ENCODE measurements around the gene SF3B6. TPM values are rescaled to one million over a fixed set of nuclear protein-coding genes. Genes with fewer than 3 reads are reported as not detected.
"Not testable (repeated sequence)": the region's sequence is repeated elsewhere in the genome, so short reads cannot be mapped to it uniquely, and the experiment has no call there.

The SF3B6 gene
- total RNA-seq, 4 donors from 2014 or later = 86.9 to 121 (median 113) TPM

GRCh38 chr2:24047703-24048033, 28.5 kb downstream of the SF3B6 start:
- Histone ChIP-seq H3K27me3 (no peaks in the 10 kb centered on the region), H3K27ac (replicated peaks in 1 of 4) (peak overlapping the region in 1 of 4 donors; percentile 85), H3K36me3 (no peaks in the 10 kb centered on the region), H3K4me3 (peak overlapping the region; percentile 74 to 88 (median 82)), H3K9me3 (no peaks in the 10 kb centered on the region), H3K4me1 (peaks cover 13 to 48% (median 38%) of the 10 kb centered on the region in 4 donors)
- intact Hi-C loops (cut with DNase I) = loop anchor here (5.0 to 10.0 kb wide), 2 partner anchors 35 to 123 kb away; partner anchors contain the start of genes ATAD2B and TP53I3
- WGBS = 51% methylated on average over 8 of the region's 8 CpGs
- TF ChIP-seq EP300 (IDR thresholded peaks at IDR 0.05) (no peak), POLR2AphosphoS5 (IDR thresholded peaks at IDR 0.05) (no peak), CTCF (IDR thresholded peaks at IDR 0.05) (no peak), POLR2A (IDR thresholded peaks at IDR 0.05; ENCODE audit: low read depth) (no peak)
- no peak for DNase-seq (ENCODE audit: extremely low spot score)

GRCh38 chr2:24046930-24047702, 29.0 kb downstream of the SF3B6 start, which contains the start of gene WDCP:
WDCP (minus strand) TSS chr2:24047391; CDS start chr2:24039494, 7,897 bp downstream.
- Histone ChIP-seq H3K27ac (replicated peaks in 1 of 4) (peak within 1 kb of the TSS; percentile 76 to 85 (median 79)), H3K9me3 (no peaks in the 10 kb centered on the region), H3K27me3 (no peaks in the 10 kb centered on the region), H3K4me3 (peak within 1 kb of the TSS; percentile 74 to 88 (median 82)), H3K4me1 (peaks cover 13 to 48% (median 38%) of the 10 kb centered on the region in 4 donors), H3K36me3 (no peaks in the 10 kb centered on the region)
- no peak for TF ChIP-seq EP300 (IDR thresholded peaks at IDR 0.05)
- TF ChIP-seq POLR2AphosphoS5 (IDR thresholded peaks at IDR 0.05) = peak; percentile 86 to 88
- TF ChIP-seq POLR2A (IDR thresholded peaks at IDR 0.05; ENCODE audit: low read depth) = no peak
- WGBS = under 1% methylated on average over 28 of the region's 38 CpGs
- DNase-seq (ENCODE audit: extremely low spot score) = peak; percentile 98
- intact Hi-C loops (cut with DNase I) = loop anchor here (5.0 to 10.0 kb wide), 2 partner anchors 35 to 122 kb away; partner anchors contain the start of genes ATAD2B and TP53I3

GRCh38 chr2:24046599-24046929, 29.6 kb downstream of the SF3B6 start:
- TF ChIP-seq CTCF (IDR thresholded peaks at IDR 0.05) = no peak
- Histone ChIP-seq H3K4me1 (peaks cover 13 to 48% (median 38%) of the 10 kb centered on the region in 4 donors), H3K4me3 (peak overlapping the region; percentile 74 to 88 (median 82)), H3K9me3 (no peaks in the 10 kb centered on the region), H3K27ac (replicated peaks in 1 of 4) (peak overlapping the region in 3 of 4 donors; percentile 76 to 85 (median 77)), H3K27me3 (no peaks in the 10 kb centered on the region), H3K36me3 (no peaks in the 10 kb centered on the region)
- DNase-seq (ENCODE audit: extremely low spot score) = no peak
- WGBS = 1% methylated on average over 2 of the region's 2 CpGs
- intact Hi-C loops (cut with DNase I) = loop anchor here (5.0 to 10.0 kb wide), 2 partner anchors 36 to 122 kb away; partner anchors contain the start of genes ATAD2B and TP53I3

GRCh38 chr2:24045511-24046508, 30.3 kb downstream of the SF3B6 start:
- Histone ChIP-seq H3K27ac (replicated peaks in 1 of 4) (no peak overlapping the region), H3K27me3 (no peaks in the 10 kb centered on the region), H3K9me3 (no peaks in the 10 kb centered on the region), H3K36me3 (no peaks in the 10 kb centered on the region), H3K4me1 (peaks cover 13 to 47% (median 38%) of the 10 kb centered on the region in 4 donors), H3K4me3 (peak overlapping the region; percentile 74 to 88 (median 82))
- no peak for TF ChIP-seq CTCF (IDR thresholded peaks at IDR 0.05)
- WGBS = 82% methylated on average over 11 of the region's 11 CpGs
- no peak for DNase-seq (ENCODE audit: extremely low spot score)
- intact Hi-C loops (cut with DNase I) = loop anchor here (5.0 to 10.0 kb wide), 2 partner anchors 36 to 121 kb away; partner anchors contain the start of genes ATAD2B and TP53I3

GRCh38 chr2:24043133-24043532, 33.0 kb downstream of the SF3B6 start:
- not testable (repeated sequence) for DNase-seq (ENCODE audit: extremely low spot score); H3K9me3 ChIP-seq; H3K27me3 ChIP-seq; H3K4me3 ChIP-seq; H3K27ac ChIP-seq (replicated peaks in 1 of 4)
- peaks cover 3 to 14% (median 12%) of the 10 kb centered on the region in 4 donors for H3K36me3 ChIP-seq
- 93% methylated on average over 6 of the region's 6 CpGs for WGBS
- peaks cover 8 to 24% (median 17%) of the 10 kb centered on the region in 4 donors for H3K4me1 ChIP-seq
- intact Hi-C loops (cut with DNase I) = loop anchor here (10.0 kb wide), 1 partner anchor 118 kb away; the partner anchor contains the start of gene ATAD2B
